Panc1 (cell line): ENCODE results near the gene USO1. TPM values are rescaled to one million over a fixed set of nuclear protein-coding genes. Genes with fewer than 3 reads are reported as not detected.
"Not testable (repeated sequence)": the region's sequence is repeated elsewhere in the genome, so short reads cannot be mapped to it uniquely, and the experiment has no call there.

Experiments
- ATAC-seq: fragments of 200-7000 bp; cut with Tn5 transposase; 2 replicates; pipeline ENCODE4 v1.9.1; 2020; ENCODE audit warnings: mild to moderate bottlenecking, moderate library complexity
- BruUV-seq: library from RNA; stranded (reverse); fragments of 400-500 nt; replicated peaks from 2 replicates; lab custom pipeline; 2021; lab: Mats Ljungman, UMichigan
- CTCF ChIA-PET: fragments of 300-600 bp; sonication (Branson Sonifier 250); formaldehyde crosslinking; loops from one replicate; lab custom pipeline; 2022; ENCODE audit warnings: antibody characterized with exemption; lab: Charles Lee
- POLR2A ChIA-PET: fragments of 300-600 bp; sonication (Branson Sonifier 250); formaldehyde crosslinking; loops from one replicate; lab custom pipeline; 2022; ENCODE audit warnings: antibody characterized with exemption; lab: Charles Lee
- DNase-seq: peaks from one replicate; pipeline ENCODE4 v3.0.0-alpha.2; 2010; ENCODE audit warnings: low read depth, low spot score
- H3K27ac ChIP-seq: 2 replicates; pipeline ENCODE4 v1.5.1; 2011; ENCODE audit warnings: mild to moderate bottlenecking, low read length, inconsistent platforms
- H3K27me3 ChIP-seq: fragments of 200-500 bp; sonication (Bioruptor generic); 2 replicates; pipeline ENCODE4 v1.6.0; 2014; ENCODE audit warnings: low read length, inconsistent platforms; ENCODE audit not compliant: control insufficient read depth, insufficient read depth
- H3K36me3 ChIP-seq: fragments of 200-500 bp; sonication (Bioruptor generic); 2 replicates; pipeline ENCODE4 v1.5.1; 2014; ENCODE audit warnings: inconsistent platforms, mild to moderate bottlenecking, low read length, moderate library complexity; ENCODE audit not compliant: control insufficient read depth, insufficient read depth
- H3K4me1 ChIP-seq: 2 replicates; pipeline ENCODE4 v1.5.1; 2011; ENCODE audit warnings: inconsistent platforms, mild to moderate bottlenecking, low read length, moderate library complexity; ENCODE audit not compliant: control insufficient read depth, insufficient read depth
- H3K4me3 ChIP-seq, 2 experiments: 2 replicates each; pipeline ENCODE4 v1.5.1; 2011 to 2012; ENCODE audit warnings: low read depth in 2 of 2, low read length in 2 of 2, mild to moderate bottlenecking in 2 of 2, inconsistent platforms in 1 of 2, moderate library complexity in 1 of 2
- H3K9me3 ChIP-seq: fragments of 200-500 bp; sonication (Bioruptor generic); 2 replicates; pipeline ENCODE4 v1.5.1; 2014; ENCODE audit warnings: low read depth, mild to moderate bottlenecking, inconsistent platforms, low read length, moderate library complexity; ENCODE audit not compliant: control insufficient read depth, insufficient read depth
- CTCF ChIP-seq: fragments of 450-650 bp; IDR thresholded peaks from 2 replicates; pipeline ENCODE4 v1.5.1; 2017; ENCODE audit warnings: mild to moderate bottlenecking
- POLR2AphosphoS5 ChIP-seq: IDR thresholded peaks from 2 replicates; pipeline ENCODE4 v1.6.1; 2012; ENCODE audit warnings: mild to moderate bottlenecking, low read depth, low read length, moderate library complexity
- REST ChIP-seq, 2 experiments: IDR thresholded peaks; 2 replicates each; pipeline ENCODE4 v1.6.1; 2011 to 2012; ENCODE audit warnings: low read depth in 2 of 2, control low read depth in 1 of 2, low read length in 1 of 2, mild to moderate bottlenecking in 1 of 2, moderate library complexity in 1 of 2; ENCODE audit not compliant: insufficient read depth in 1 of 2
- SIN3A ChIP-seq: IDR thresholded peaks from 2 replicates; pipeline ENCODE4 v1.6.1; 2012; ENCODE audit warnings: low read depth, mild to moderate bottlenecking, low read length, moderate library complexity, borderline replicate concordance; ENCODE audit not compliant: insufficient read depth
- TCF7L2 ChIP-seq: IDR thresholded peaks from 2 replicates; pipeline ENCODE4 v1.6.1; 2011; ENCODE audit warnings: mild to moderate bottlenecking, low read depth, low read length, inconsistent platforms
- in situ Hi-C: cut with HindIII; loops from 2 replicates; pipeline ENCODE4 v1.10.0; 2016; ENCODE audit warnings: low sequenced_read_pairs, low pct_unique_long_range_greater_than_20kb
- intact Hi-C: fragments of 100-400 bp; cut with micrococcal nuclease; formaldehyde crosslinking; loops from one replicate; pipeline ENCODE4 v1.10.0; 2022; ENCODE audit not compliant: unreplicated experiment
- total RNA-seq: library from RNA; stranded (reverse); gene quantifications from one replicate; pipeline ENCODE4 v1.2.1, GENCODE V29; 2021; ENCODE audit not compliant: unreplicated experiment

USO1 gene
- total RNA-seq, 1 experiment from 2014 or later, result 50.0 TPM

GRCh38 chr4:75786938-75787337 is 62.6 kb downstream of the USO1 start:
- ATAC-seq, result no peak
- no peaks in the 10 kb centered on the region for H3K4me1 ChIP-seq
- ChIA-PET CTCF (no interaction called here), POLR2A (no interaction called here)
- H3K36me3 ChIP-seq, result peaks cover 11% of the 10 kb centered on the region
- intact Hi-C loops (no loop called here), in situ Hi-C loops (no loop called here)
- DNase-seq, result no peak
- H3K27me3 ChIP-seq, result no peaks in the 10 kb centered on the region
- no TSS peak for BruUV-seq
- H3K9me3 ChIP-seq, result no peaks in the 10 kb centered on the region
- no peak overlapping the region for H3K27ac ChIP-seq
- no peak for TF ChIP-seq POLR2AphosphoS5
- TF ChIP-seq SIN3A, result no peak
- TF ChIP-seq REST (IDR thresholded peaks at IDR 0.05; ENCODE audit: insufficient read depth in 1 of 2, low read depth in 2 of 2, low read length in 1 of 2), result no peak
- no peak for TF ChIP-seq TCF7L2
- no peak for TF ChIP-seq CTCF
- no peak overlapping the region for H3K4me3 ChIP-seq

GRCh38 chr4:75790024-75790423 is 65.6 kb downstream of the USO1 start:
- intact Hi-C loops (no loop called here), in situ Hi-C loops (no loop called here)
- BruUV-seq, result no TSS peak
- TF ChIP-seq POLR2AphosphoS5 (no peak), SIN3A (no peak), CTCF (no peak), TCF7L2 (no peak)
- no peak overlapping the region for H3K4me3 ChIP-seq
- CTCF ChIA-PET, result no interaction called here
- H3K4me1 ChIP-seq, result no peaks in the 10 kb centered on the region
- peaks cover 7% of the 10 kb centered on the region for H3K36me3 ChIP-seq
- no peaks in the 10 kb centered on the region for H3K9me3 ChIP-seq
- no peak overlapping the region for H3K27ac ChIP-seq
- POLR2A ChIA-PET, result no interaction called here
- DNase-seq (no peak), ATAC-seq (no peak)
- H3K27me3 ChIP-seq, result no peaks in the 10 kb centered on the region

- in situ Hi-C loops (no loop called here), intact Hi-C loops (no loop called here)
- no peak overlapping the region for H3K27ac ChIP-seq
- H3K4me1 ChIP-seq, result no peaks in the 10 kb centered on the region
- no peaks in the 10 kb centered on the region for H3K27me3 ChIP-seq
- no peak for ATAC-seq
- BruUV-seq, result no TSS peak
- no peak for DNase-seq
- no peaks in the 10 kb centered on the region for H3K9me3 ChIP-seq
- ChIA-PET POLR2A (no interaction called here), CTCF (no interaction called here)
- TF ChIP-seq SIN3A, result no peak
- no peak for TF ChIP-seq TCF7L2
- peaks cover 9% of the 10 kb centered on the region for H3K36me3 ChIP-seq
- no peak overlapping the region for H3K4me3 ChIP-seq
These were observed 76.6 kb downstream of the USO1 start for GRCh38 chr4:75800972-75801371.

- POLR2A ChIA-PET, ATAC-seq, intact Hi-C loops, H3K9me3 ChIP-seq, in situ Hi-C loops, BruUV-seq, DNase-seq, H3K4me1 ChIP-seq, H3K27me3 ChIP-seq, H3K27ac ChIP-seq, CTCF ChIA-PET, H3K4me3 ChIP-seq: not testable (repeated sequence)
- peaks cover 14% of the 10 kb centered on the region; the same call in 1 of the 2 replicates for H3K36me3 ChIP-seq
These were observed 81.7 kb downstream of the USO1 start for GRCh38 chr4:75806035-75806434.
